Upper lobe of right lung (tissue), 1 donor: ENCODE data around the gene SNCAIP. TPM values are rescaled to one million over a fixed set of nuclear protein-coding genes. Genes with fewer than 3 reads are reported as not detected.

Experiments
- ATAC-seq: fragments of 200-7000 bp; cut with Tn5 transposase; one replicate; pipeline ENCODE4 v1.9.1; 2020; ENCODE audit warnings: mild to moderate bottlenecking, moderate library complexity
- DNase-seq: peaks from one replicate; pipeline ENCODE4 v3.0.0-alpha.2; 2020
- H3K27ac ChIP-seq: fragments of 200-600 bp; one replicate; pipeline ENCODE4 v1.8.0; 2022
- H3K27me3 ChIP-seq: fragments of 200-600 bp; one replicate; pipeline ENCODE4 v1.8.0; 2022; ENCODE audit warnings: mild to moderate bottlenecking
- H3K36me3 ChIP-seq: fragments of 200-600 bp; one replicate; pipeline ENCODE4 v1.8.0; 2022
- H3K4me1 ChIP-seq: fragments of 200-600 bp; one replicate; pipeline ENCODE4 v1.8.0; 2022
- H3K4me3 ChIP-seq: fragments of 200-600 bp; one replicate; pipeline ENCODE4 v1.8.0; 2022; ENCODE audit warnings: mild to moderate bottlenecking
- H3K9me3 ChIP-seq: fragments of 200-600 bp; one replicate; pipeline ENCODE4 v1.8.0; 2022
- CTCF ChIP-seq: fragments of 200-600 bp; IDR thresholded peaks from one replicate; pipeline ENCODE4 v1.8.0; 2022; ENCODE audit warnings: antibody characterized with exemption
- intact Hi-C: fragments of 100-400 bp; cut with DNase I; formaldehyde crosslinking; loops from one replicate; pipeline ENCODE4 v1.11.0; 2022
- long read RNA-seq: library from polyadenylated mRNA; unstranded; transcript quantifications from one replicate; pipeline ENCODE4 v2.0.0, GENCODE V29; 2021
- total RNA-seq: library from RNA; stranded (reverse); fragmentation: NEBNext Ultra II Directional; extraction: Animal tissue kit (Norgen Biotek cat#: 25700); gene quantifications from one replicate; pipeline ENCODE4 v1.2.1, GENCODE V29; 2021
- donor health status: DM: no; HTN: yes; CAD: no; lungs with severe emphysema.

Gene SNCAIP
- 4.0 TPM for total RNA-seq
- long read RNA-seq, transcript SNCAIP-202 (11 exons, 3,745 nt): major isoform, 6 of 13 reads
- long read RNA-seq, partial matches to known transcripts: 3 of 13 reads
- long read RNA-seq, other reads (novel, unspliced or antisense): 3 of 13 reads

DNA sequence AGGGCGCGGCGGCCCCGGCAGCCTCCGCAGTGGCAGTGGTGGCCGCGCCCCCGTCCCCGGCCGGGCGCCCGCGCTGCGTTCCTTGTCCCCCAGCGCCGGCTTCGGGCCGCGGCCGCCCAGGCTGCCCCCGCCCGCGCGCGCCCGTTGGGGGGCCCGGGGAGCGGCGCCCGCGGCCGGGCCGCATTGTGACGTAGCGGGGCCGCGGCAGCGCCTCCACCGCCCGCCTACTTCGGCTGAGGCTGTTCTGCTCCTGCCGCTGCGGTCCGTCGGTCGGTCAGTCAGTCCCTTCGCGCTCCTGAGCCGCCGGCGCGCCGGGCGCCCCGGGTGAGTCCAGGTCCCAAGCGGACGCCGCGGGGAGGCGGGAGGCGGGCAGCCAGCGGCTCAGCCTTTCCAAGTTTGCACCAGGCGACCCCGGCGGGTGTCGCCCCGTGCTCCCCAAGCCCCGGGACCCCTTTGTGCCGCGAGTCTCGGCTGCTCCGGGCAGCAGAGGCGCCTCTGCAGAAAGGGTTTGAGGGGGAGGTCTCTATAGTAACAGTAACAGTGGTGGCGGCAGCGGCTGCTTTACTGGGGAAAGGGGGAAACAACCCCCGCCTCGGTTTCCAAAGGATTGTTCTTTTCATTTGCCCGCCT, at the start of gene SNCAIP:
SNCAIP (plus strand) TSS at position 277 of the 630 bp plus-strand sequence. CDS start 78,898 bp downstream, outside the sequence.
- Histone ChIP-seq H3K4me1 (peaks cover 6% of the 10 kb centered on the region), H3K27me3 (peaks cover 42% of the 10 kb centered on the region), H3K4me3 (peak within 1 kb of the TSS; percentile 58), H3K27ac (no peak within 1 kb of the TSS), H3K36me3 (no peaks in the 10 kb centered on the region), H3K9me3 (no peaks in the 10 kb centered on the region)
- DNase-seq: peak; percentile 75
- intact Hi-C loops: no loop called here
- TF ChIP-seq CTCF: no peak
- peak; percentile 80 for ATAC-seq

DNA sequence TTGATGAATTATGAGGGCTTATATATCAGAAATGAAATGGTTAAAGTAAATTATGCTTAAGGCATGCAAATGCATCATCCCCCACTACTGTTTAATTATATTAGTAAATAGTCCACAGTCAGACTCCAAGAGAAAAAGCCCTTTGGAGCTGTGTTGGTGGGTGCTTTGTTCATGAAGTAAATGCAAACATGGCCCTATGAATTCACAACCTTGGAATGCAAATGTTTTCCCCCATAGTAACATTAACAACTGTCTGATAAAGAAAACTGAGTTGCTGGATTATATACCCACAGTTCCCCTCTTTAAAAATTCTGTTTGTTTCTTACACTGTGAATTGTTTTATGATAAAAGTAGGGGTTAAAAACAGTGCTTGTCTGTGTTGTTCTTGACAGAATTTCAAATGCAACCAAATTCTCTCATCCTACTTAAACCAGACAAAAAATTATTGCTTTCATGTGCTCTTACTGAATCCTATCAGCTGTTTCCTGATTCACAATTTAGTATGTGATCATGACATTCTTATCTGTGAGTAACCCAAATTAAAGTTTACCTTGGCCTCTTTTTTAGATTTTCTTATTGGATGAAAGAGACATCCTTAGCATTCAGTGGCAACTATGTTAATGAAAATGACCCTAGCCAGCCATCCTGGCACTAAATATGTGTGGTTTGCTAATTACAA, 48.5 kb upstream of the SNCAIP start:
- Histone ChIP-seq H3K27ac (no peak overlapping the region), H3K4me3 (no peak overlapping the region), H3K4me1 (no peaks in the 10 kb centered on the region), H3K9me3 (no peaks in the 10 kb centered on the region), H3K27me3 (no peaks in the 10 kb centered on the region), H3K36me3 (no peaks in the 10 kb centered on the region)
- intact Hi-C loops: no loop called here
- no peak for TF ChIP-seq CTCF
- ATAC-seq (no peak), DNase-seq (no peak)

GRCh38 chr5:122264610-122265009, 47.4 kb upstream of the SNCAIP start:
- Histone ChIP-seq H3K4me3 (no peak overlapping the region), H3K9me3 (no peaks in the 10 kb centered on the region), H3K27ac (no peak overlapping the region), H3K4me1 (no peaks in the 10 kb centered on the region), H3K36me3 (no peaks in the 10 kb centered on the region), H3K27me3 (no peaks in the 10 kb centered on the region)
- intact Hi-C loops: no loop called here
- ATAC-seq (no peak), DNase-seq (no peak)
- no peak for TF ChIP-seq CTCF

DNA sequence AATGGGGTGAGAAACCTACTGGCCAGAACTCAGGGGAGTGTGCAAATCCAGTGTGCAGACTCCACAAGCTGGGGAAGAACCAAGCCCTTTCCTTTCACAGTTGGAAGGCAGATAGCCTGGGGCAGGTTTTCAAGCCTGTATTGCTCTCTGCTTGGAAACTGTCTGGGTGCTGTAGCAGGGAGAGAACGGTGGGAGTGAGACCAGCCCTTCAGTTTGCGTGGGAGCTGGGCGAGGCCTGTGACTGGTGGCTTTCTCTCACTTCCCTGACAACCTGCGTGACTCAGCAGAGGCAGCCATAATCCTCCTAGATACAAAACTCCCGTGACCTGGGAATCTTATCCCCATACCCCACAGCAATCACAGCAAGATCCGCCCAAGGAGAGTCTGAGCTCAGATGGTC, 44.9 kb upstream of the SNCAIP start:
- Histone ChIP-seq H3K9me3 (no peaks in the 10 kb centered on the region), H3K27me3 (no peaks in the 10 kb centered on the region), H3K36me3 (no peaks in the 10 kb centered on the region), H3K27ac (no peak overlapping the region), H3K4me3 (no peak overlapping the region), H3K4me1 (no peaks in the 10 kb centered on the region)
- ATAC-seq: no peak
- intact Hi-C loops: no loop called here
- no peak for DNase-seq
- no peak for TF ChIP-seq CTCF

GRCh38 chr5:122273696-122274095, 38.3 kb upstream of the SNCAIP start:
- TF ChIP-seq CTCF: no peak
- no peaks in the 10 kb centered on the region for H3K4me1 ChIP-seq
- intact Hi-C loops: no loop called here
- no peaks in the 10 kb centered on the region for H3K27me3 ChIP-seq
- H3K4me3 ChIP-seq: no peak overlapping the region
- DNase-seq: no peak
- H3K27ac ChIP-seq: no peak overlapping the region
- H3K36me3 ChIP-seq: no peaks in the 10 kb centered on the region
- no peak for ATAC-seq
- no peaks in the 10 kb centered on the region for H3K9me3 ChIP-seq
